HK-2 (cell line): ENCODE measurements around the gene AQP1.

Source experiments
- DNase-seq: peaks from one replicate; pipeline ENCODE4 v3.0.0-alpha.2; 2018; ENCODE audit not compliant: unreplicated experiment

Gene AQP1

DNA sequence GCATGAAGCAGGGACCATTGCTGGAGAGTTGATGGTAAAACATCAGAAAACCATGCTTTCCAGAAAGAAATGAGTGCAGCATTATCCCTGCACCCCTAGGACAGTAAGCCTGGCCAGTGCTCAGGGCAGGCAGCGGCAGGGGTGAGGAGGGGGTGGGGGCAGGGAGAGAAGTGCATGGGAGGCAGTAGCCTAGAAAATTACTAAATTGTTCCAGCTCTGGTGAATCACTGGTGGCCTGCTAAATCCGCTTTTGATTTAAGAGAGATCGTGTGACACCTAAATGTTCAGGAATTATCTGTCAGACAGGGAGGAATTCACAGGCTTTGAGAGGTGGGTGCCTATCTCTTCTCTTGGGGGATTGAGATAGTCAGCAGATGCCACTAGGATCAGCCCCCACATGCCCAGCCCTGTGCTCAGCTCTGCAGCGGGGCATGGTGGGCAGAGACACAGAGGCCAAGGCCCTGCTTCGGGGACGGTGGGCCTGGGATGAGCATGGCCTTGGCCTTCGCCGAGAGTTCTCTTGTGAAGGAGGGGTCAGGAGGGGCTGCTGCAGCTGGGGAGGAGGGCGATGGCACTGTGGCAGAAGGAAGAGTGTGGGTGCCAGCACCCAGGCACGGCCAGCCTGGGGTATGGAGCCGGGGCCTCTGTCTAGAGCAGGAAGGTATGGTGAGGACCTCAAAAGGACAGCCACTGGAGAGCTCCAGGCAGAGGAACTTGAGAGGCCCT lies 5.0 kb upstream of the AQP1 start:
- DNase-seq: no peak

DNA sequence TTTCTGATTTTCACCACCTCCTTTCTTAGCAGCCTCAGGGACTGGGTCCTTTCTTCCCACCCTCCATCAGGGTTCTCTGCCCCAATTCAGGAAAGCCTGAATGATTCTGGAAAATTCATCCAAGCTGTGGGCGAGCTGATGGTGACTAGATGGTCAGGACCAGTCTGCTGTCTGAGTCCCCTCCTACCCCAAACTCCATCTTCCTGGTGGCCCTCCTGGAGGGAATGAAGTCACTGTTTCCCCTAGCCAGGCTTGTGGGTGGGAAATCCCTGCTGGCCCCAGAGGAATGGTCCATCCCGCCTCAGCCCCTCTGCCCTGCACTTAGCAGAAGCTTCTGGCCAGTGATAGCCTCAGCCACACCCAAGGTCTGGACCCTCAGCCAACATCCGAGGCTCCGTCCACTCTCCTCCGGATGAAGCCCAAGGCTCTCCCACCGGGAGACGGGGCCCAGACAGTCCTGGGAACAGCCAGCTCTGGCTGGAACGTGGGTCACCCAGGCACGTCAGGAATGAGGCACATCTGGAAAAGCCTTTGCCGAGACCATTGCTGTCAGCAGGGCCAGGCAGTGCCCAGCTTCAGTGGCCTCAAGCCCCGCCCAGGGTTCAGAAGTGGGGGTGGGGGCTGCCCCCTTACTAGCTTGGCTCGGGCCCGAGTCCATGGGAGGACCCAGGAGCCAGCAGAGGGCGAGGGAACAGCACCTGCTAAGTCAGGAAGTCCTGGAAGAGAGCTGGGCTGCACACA lies 4.0 kb upstream of the AQP1 start:
- no peak for DNase-seq

GRCh38 chr7:30908681-30909080 lies 3.0 kb upstream of the AQP1 start:
- no peak for DNase-seq

- DNase-seq: no peak
Observed at GRCh38 chr7:30909431-30909830, 2.2 kb upstream of the AQP1 start.

- no peak for DNase-seq
Observed at GRCh38 chr7:30910411-30911073, 1.1 kb upstream of the AQP1 start.

- DNase-seq: no peak
Observed at GRCh38 chr7:30911133-30911532, 520 bp upstream of the AQP1 start.

DNA sequence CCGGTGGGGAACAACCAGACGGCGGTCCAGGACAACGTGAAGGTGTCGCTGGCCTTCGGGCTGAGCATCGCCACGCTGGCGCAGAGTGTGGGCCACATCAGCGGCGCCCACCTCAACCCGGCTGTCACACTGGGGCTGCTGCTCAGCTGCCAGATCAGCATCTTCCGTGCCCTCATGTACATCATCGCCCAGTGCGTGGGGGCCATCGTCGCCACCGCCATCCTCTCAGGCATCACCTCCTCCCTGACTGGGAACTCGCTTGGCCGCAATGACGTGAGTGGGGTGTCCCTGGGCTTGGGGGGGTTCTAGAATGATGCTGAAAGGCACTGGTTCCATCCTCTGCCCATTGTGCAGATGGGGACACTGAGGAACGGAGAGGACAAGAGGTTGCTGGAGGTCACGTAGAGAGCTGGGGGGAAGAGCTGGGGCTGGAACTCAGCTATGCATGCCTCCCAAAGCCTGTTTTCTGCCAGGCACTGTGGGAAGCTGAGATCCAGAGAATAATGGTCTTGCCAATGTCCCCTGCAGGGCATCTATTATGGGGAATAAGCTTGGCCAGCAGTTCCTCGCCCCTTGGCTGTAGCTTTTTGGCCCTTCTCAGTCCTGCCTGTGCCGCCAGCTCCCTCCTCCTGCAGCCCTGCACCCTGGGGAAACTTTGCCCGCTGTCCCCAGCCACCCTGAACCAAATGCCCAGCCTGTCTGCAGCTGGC lies 523 bp downstream of the AQP1 start:
- DNase-seq: no peak

DNA sequence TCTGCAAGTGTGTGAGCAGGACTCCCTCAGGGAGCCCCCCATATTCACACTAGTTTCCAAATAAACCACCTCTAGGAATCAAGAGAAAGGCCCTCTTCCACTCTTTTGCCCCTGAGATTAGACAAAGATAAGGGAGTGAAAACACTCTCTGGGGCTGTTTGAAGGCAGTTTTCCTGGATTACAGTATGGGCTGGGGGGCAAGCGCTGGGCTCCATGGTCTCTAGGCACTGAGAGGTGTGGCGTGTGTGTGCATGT lies 1.0 kb downstream of the AQP1 start:
- no peak for DNase-seq

DNA sequence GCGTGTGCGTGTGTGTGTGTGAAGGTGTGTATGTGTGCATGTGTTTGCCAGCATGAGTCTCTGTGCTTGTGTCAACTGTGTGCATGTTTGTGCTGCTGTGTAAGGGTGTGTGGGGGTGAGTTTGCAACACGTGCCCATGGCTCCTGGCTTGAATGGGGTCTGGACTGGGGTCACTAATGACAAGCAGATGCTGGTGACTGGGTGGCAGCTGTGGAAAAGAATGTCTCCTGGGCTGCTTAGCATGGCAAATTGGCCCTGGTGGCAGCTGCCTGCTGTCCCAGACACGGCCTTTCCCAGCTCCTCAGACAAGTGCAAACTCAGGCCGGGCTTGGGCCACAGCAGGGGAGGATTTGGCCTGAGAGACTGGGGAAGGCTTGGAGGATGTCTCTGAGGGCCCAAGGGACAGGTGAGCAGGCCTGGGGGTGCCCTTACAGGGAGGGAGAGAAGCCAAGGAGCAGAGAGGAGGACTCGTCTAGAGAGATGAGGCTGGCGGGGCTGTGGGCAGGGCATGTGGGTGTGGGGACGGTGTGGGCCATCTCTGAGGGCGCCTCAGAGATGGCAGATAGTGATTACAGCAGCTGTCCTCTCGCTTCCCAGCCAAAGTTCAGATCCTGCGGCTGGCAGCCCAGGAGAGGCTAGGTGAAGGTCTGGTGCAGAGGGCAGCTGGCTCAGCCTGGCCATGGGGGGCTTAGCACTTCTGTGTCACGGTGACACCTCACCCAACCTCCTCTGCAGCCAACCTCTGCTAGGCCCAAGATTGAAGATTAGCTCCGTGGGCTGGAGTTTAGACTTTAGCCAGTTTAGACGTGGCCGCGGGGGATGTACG lies 1.5 kb downstream of the AQP1 start:
- no peak for DNase-seq

- no peak for DNase-seq
Observed at GRCh38 chr7:30913821-30914515, 2.3 kb downstream of the AQP1 start.

DNA sequence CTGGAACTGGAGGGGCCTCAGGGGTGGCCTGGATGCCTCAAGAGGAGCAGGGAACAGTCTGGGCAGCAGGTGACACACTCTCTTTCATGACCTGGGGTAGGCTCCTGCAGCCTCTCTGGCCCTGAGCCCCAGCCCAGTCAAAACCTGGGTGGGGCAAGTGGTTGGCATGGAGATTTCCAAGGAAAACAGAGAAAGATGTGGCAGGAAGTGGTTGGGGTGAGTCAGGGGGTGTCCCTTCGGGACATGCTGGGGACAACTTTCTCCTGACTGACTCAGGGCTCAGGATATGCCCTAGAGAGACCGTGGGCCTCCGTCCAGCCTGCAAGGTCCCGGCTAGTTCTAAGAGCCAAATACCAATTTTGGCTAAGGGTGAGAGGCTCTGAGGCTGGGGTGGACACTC lies 2.9 kb downstream of the AQP1 start:
- peak; percentile 49 for DNase-seq

GRCh38 chr7:30915005-30915601 lies 3.5 kb downstream of the AQP1 start:
- DNase-seq: no peak

- no peak for DNase-seq
Observed at GRCh38 chr7:30915751-30916150, 4.1 kb downstream of the AQP1 start.

DNA sequence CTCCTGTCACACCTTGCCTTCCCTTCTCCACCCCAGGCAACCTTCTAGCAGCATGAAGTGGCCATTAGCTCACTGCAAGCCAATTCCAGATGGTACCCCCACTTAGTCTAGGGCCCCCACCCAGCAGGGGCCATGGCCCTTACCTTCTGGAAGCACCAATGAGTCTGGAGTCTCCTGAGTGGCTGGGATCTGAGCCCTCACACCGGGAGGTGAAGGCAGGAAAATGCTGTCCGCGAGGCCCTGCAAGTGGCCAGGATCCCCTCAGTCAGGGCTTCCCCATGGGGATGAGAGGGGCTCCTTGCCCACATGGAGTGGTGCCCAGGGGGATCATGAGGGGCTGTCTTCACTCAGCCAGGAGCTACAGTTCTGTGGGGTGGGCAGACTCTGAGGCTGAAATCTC lies 4.6 kb downstream of the AQP1 start:
- no peak for DNase-seq

- no peak for DNase-seq
Observed at GRCh38 chr7:30916767-30917166, 5.1 kb downstream of the AQP1 start.

- no peak for DNase-seq
Observed at GRCh38 chr7:30917216-30917893, 5.7 kb downstream of the AQP1 start.

GRCh38 chr7:30918676-30919075 lies 7.0 kb downstream of the AQP1 start:
- no peak for DNase-seq

- no peak for DNase-seq
Observed at GRCh38 chr7:30920021-30920583, 8.4 kb downstream of the AQP1 start.

DNA sequence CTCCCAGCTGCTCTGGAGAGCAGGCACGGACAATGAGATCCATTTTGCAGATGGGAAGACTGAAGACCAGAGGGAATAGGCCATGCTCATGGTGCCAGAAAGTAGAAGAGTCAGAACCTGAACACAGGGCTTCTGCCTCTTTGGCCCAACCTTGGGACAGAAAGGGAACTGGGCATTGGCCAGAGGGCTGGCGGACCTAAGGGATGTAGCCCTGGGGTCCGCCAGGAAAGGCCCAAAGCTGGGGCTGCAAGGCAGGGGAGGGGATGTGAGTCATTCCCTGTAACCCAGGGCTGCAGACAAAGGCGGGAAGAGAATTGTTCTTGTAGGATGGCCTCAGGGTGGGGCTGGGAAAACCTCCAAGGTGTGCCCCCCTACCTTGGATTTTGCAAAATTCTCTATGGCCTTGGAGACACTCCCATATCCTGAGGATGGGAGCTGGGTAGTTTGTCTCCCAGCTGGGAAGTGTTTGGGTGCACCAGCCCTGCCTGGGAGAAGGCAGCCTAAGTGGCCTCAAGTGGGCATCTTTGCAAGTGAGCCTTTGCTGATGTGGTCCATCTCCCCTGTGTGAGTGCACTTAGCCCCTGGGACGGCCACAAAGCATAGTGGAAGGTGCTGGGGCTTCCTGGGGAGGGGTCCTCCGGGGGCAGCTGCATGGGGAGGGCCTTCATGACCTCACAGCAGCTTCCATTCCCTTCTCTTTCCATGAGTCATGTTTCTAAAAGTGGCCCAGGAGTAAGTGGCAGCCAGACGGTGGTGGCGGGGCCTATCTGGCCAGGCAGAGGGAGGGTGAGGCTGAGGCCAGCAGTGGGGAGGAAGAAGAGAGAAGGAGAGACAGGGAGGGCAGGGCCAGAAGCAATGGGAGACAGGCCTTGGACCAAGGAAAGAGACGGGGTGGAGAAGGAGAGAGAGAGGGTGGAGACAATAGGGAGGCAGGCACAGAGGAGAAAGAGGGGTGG lies 9.2 kb downstream of the AQP1 start:
- DNase-seq: no peak
